ENCODE measurements around the gene RTTN. TPM values are rescaled to one million over a fixed set of nuclear protein-coding genes. Genes with fewer than 3 reads are reported as not detected.

The RTTN gene
- total RNA-seq, 1 experiment from 2014 or later: 18.2 TPM

DNA sequence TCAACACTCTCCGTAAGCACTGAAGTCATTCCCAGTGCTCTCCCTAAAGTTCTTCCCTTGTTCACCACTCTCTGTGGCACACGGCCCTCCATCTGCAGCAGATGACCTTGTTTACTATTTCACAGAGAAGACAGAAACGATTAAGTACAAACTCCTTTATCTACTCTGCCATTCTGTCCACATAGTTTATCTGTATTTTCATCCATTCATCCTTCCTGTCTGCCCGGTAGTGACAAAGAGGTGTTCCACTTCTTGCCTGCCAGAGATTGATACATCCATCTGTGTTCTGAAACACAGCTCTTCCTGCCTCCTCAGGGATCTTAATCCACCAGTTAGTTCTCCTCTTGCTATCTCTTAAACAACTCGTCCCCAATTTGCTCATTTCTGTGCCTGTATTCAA is 179.9 kb downstream of the RTTN start:
- no peak for DNase-seq (ENCODE audit: low read depth)

DNA sequence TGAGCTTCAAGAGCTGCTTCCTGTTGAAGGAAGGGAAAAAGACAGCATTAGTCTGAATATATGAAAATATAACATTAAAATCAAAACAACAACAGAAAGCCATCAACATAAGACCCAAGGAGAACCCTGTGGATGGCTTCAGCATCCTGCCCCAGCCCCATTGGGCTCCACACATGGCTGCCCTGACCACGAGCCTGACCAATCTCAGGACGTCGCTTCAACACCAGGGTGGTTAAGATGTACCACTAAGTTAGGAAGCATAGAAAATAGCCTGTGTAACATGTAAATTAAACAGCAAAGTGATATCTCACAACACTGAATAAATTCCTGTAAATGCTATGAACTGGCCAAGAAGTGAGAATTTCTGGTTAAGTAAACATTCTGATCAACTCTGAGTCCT is 180.7 kb downstream of the RTTN start:
- no peak for DNase-seq (ENCODE audit: low read depth)

DNA sequence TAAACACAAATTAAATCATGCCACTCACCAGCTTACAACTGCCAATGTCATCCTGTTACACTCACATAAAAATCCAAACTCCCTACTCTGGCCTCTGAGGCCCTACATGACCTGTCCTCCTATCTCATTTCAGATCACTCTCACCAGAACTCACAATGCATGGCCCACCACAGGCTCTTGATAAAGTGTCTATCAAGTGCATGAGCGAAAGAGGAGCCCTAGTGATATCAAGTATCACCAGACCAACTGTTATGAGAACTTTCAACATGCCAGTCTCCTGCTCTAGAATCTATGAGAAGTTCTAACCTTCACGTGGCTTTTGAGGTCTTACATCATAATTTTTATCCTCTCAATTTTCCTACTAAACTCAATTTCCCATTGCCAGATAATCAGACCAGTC is 181.4 kb downstream of the RTTN start:
- DNase-seq (ENCODE audit: low read depth): no peak

DNA sequence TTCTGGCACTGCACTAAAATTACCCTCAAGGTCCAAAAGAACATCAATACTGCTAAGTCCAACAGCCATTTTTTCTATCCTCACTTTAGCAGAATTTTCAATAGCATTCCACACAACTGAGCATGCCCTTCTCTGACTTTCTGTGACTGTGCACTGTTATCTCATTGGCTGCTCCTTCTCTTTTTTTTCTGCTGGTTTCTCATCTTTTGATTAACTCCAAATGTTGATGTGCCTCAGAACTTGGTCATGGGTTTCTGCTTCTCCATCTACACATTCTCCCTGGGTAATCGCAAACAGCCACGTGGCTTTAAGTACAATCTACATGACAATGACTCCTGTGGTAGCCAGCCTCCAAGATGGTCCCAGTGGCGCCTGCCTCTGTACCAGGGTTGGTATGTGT is 182.9 kb downstream of the RTTN start:
- no peak for DNase-seq (ENCODE audit: low read depth)

DNA sequence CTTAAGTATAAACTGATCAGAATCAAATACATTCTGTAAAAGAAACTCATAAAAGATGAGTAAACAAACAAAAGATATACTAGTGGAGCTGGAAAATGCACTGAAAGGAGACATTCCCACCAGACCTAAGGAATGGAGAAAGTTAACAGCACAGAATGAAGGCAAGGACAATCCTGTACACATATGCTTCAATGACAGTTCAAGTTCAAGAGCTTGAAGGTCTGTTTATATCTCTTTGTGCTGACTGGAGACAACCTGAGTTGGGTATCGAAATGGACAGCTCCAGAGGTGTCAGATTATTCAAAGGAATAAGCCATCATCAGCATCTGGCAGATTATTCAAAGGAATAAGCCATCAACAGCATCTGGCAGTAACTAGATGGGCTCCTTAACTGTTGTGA is 184.0 kb downstream of the RTTN start:
- no peak for DNase-seq (ENCODE audit: low read depth)

DNA sequence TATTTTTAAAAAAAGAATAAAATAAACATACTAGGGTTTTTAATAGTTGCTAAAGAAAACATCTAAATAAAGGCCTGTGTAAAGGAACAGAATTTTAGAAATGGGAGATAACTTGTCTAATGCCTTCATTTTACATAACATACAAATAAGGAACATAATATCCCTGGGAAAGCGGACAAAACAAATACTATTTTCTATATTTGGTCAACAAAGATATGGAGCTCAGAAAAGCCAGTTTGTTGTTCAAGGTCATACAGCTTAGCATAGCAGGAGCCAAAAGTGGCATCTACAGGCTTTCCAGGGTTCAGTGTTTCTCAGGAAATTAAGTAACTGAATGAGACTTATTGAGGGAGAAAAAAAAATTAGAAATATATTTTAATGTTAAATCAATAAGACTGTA is 184.4 kb downstream of the RTTN start:
- no peak for DNase-seq (ENCODE audit: low read depth)

DNA sequence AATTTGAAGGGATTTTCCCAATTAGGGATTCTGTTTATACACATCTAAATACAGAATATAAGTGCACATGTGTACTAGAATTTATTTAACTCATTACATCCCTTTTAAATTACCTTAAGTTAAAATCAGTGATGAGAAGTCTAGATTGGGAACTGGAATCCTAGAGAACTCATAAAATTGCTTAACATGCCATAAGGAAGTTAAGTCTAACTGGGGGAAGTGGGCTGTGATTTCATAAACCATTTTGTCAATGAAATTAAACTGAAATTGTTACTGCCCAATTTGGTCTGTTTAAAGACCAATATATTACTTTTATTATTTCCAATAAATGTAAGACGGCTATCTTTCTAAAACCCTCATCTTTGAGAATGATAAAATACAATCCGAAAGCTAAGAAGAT is 185.5 kb downstream of the RTTN start:
- DNase-seq (ENCODE audit: low read depth): no peak

DNA sequence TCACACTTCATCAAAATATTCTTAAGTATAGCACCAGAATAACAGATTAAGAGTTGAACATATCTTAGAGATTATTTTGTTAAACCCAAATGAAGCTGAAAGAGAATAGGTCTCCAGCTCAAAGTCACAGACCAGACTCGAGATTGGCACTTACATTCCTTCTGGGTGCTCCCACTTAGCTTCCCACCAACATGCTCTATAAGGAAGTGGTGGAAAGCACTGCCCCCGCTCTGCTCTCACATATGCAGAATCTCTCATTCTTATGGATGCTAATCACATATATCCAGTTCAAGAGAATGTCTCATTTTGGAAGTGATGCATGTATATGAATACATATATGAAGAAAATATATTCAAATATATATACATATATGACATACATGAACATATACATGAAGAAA is 186.4 kb downstream of the RTTN start:
- no peak for DNase-seq (ENCODE audit: low read depth)

DNA sequence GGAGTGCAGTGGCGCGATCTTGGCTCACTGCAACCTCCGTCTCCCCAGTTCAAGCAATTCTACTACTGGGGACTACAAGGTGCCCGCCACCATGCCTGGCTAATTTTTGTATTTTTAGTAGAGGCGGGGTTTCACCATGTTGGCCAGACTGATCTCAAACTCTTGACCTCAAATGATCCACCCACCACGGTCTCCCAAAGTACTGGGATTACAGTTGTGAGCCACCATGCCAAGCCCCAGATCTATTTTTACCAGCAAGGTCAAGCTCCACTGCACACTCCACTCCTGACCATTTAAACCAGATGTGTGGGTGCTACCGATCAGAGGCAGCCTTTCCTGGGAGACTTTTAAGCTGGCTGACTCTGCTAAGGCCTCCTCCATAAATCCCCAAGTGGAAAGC is 190.4 kb downstream of the RTTN start:
- no peak for DNase-seq (ENCODE audit: low read depth)

DNA sequence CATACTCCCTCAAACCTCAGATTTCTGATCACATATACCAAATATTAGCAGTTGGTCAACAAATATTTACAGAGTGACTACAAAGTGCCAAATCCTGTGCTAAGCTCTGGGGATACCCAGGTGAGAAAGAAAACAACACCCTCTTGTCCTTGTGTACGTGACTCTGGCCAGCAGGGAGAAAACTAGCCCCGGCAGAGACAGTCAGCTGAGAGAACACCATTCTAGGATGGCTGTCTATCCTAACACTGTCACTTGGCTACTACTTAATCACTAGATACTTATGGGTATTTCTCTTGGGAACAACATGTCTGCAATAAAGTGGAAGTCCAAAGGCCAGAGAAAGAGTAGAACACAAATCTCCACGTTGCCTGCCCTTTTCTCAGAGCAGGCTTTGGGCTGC is 199.9 kb downstream of the RTTN start:
- no peak for DNase-seq (ENCODE audit: low read depth)

DNA sequence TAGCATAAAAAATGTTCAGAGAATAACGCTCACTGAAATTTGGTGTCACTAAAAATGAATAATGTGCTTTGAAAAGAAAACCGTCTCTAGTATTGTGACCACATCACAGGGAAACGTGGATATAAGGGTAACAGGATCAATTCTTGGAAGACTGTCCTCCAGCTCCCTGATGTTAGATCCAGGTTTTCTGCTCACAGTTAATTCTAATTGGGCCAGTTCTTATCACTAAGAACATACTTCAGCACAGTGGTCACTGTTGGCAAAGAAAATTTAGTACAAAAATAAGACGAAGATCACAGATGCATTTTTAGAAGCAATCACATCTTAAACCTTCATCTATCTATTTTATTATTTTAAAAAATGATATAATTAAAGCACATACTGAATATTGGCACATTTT is 200.8 kb downstream of the RTTN start:
- no peak for DNase-seq (ENCODE audit: low read depth)

DNA sequence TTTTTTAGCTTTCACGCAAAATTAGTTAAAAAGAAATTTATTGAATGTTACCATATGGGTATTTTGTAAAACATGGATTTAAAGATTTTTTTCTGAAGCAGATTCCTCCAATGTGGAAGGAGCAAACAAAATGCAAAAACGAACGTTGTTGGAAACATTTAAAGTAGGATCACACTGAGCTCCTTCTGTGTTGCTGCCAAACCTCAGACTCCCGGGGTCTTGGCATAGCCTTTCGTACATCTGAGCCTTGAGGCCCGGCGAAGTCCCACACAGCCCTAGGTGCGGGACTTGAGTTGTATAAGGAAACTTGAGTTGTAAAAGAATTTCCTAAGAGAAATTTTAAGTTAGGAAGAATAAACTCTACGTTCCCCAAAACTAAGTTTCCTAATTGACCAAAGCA is 205.8 kb downstream of the RTTN start:
- no peak for DNase-seq (ENCODE audit: low read depth)

DNA sequence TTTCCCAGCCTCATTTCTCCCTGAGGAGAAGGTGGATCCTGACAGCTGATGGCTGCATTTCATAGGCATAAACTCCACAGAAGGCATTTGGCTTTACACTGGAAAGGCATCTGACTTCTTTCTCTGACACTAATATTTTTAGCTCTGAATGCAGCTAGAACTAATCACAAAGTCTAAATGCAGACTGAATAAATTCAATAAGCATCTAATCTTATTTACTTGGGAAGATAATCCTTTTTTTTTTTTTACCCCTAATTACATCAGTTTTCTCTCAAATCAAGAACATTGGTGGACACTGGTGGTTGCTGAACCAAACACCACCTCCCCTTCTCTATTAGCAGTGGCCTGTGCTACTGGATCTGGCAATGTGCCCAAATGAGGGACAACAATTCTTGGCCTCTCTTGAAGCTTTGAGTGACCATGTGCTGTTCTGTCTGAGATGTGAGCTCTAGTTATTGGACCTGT is 206.9 kb downstream of the RTTN start:
- no peak for DNase-seq (ENCODE audit: low read depth)

DNA sequence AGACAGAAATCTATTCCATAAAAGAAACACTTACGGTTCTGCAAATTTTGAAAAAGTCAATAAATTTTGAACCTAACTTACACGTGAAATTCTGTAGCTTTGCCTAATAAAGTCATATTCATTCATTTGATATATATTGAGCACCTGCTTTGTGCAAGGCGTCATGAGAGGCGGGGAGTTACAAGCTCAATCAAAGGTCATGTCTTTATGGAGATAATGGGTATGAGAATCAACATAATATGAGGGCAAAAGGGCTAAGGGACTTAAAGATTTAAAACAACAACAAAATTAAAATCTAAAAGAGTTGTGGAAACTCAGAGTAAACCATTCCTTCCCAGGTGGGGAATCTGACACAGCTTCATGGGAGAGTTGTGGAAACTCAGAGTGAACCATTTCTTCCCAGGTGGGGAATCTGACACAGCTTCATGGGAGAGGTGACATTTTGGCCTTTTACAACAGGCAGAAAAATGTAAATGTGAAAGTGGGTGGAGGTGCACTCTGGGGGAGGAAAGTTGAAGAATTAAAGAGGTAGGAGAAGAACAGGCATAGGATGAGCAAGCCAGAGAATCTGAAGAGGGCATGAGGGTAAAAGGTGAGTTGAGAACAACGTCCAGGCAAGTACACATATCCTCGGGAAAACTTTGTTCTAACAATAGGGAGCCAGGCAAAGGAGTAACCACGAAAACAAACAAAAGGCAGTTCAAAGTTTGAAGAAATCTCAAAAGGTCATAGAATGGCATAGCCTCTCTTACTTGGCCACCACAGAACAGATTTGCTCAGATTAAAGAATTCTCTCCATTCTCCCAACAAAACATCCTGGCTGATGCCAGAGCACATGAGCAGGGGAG is 208.3 kb downstream of the RTTN start:
- DNase-seq (ENCODE audit: low read depth): peak; percentile 32

DNA sequence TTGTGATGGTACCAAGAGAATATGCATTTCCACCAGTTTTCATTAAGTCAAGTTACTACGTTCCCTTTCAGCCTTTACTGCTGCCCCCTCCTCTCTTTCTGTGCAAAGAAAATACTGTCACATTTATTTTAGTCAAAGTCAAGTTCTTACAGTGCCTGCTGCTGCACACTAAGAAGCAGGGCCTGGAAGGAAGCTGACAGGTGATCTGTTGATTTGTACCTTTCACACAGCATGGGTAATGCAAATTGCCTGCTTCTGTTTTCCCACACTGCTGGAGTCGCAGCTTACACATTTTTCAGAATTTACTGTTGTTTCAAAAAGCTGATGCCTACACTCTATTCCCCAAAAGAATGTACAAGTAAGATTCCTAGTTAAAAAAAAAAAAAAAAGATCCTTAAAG is 209.1 kb downstream of the RTTN start:
- no peak for DNase-seq (ENCODE audit: low read depth)

DNA sequence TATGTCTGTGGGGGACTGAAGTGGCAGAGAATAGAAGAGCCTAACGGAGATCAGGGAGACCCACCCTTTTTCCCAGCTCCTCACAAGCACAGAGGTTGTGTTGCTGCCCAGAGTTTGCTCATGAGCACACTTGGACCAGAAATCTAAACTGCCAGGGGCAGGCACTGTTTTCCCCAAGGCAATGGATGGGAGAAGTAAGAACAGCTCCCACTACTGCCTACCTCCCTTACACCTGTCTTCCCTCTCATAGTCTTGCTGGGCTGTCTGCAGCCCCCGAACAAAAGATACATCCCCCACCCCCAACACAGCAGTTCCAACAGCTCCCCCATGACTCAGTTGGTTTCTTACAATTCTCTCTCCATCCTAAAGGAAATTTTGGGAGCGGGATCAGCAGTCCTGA is 209.7 kb downstream of the RTTN start:
- DNase-seq (ENCODE audit: low read depth): no peak

DNA sequence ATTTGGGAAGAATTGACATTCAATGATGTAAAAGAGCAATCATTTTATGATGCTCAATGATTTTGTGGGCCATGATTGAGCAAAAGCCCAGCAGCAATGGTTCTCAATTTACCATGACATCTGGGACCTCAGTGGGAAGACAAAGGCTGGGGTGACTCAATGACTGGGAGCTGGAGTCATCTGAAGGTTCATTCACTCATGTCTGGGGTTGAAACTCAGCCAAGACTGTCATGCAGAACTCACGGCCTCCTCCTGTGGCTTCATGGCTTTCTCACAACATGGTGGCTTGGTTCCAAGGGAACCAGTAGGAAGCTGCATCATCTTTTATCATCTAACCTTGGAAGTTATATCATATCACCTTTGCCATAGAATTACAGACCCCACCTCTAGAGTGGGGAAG is 212.7 kb downstream of the RTTN start:
- peak; percentile 89 for DNase-seq (ENCODE audit: low read depth)

DNA sequence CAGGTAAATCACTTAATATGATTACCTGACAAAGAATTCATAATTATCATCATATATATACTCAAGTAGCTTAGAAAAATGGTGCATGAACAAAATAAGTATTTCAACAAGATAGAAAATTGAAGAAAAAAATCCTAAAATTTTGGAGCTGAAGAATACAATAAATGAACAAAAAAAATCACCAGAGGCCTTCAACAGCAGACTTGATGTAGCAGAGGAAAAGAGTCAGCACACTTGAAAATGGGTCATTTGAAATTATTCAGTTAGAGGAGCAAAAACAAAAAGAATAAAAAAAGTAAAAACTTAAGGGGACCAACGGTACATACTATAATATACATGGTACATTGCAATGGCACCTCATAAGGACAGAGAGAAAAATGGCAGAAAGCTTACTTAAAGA is 217.6 kb downstream of the RTTN start:
- DNase-seq (ENCODE audit: low read depth): no peak

DNA sequence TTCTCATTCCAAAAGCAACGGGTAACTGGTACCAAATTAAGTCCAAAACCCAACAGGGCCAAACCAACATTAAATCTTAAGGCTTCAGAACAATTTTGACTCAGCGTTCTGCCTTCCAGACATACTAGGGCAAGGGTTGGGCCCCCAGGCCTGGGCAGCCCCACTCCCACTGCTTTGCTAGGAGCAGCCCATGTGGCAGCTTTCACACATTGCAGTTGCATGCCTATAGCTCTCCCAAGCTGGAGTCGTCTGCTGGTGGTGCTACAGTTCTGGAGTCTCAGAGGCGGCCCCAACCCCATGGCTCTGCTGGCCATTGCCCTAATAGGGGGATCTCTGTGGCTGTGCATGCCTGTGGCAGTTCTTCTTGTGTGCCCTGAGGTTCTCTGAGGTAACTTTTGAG is 220.2 kb downstream of the RTTN start:
- DNase-seq (ENCODE audit: low read depth): no peak

DNA sequence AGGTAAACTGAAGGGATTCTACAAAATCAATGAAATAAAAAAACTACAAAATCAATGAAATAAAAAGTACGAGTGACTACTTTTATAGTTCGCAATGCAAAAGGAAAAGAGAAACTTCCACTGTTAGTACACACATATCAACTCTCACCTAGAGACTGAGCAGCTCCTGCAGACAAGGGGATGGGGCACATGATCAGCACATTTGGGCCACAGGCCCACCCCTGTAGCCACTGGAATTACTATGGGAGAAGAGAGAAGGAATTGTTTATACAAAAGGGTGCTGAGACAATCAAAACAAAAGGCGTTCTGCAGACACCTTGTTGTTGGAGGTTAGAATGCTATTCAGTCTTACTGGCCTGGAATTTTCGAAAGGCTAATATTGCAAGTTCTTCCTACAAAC is 223.1 kb downstream of the RTTN start:
- no peak for DNase-seq (ENCODE audit: low read depth)

DNA sequence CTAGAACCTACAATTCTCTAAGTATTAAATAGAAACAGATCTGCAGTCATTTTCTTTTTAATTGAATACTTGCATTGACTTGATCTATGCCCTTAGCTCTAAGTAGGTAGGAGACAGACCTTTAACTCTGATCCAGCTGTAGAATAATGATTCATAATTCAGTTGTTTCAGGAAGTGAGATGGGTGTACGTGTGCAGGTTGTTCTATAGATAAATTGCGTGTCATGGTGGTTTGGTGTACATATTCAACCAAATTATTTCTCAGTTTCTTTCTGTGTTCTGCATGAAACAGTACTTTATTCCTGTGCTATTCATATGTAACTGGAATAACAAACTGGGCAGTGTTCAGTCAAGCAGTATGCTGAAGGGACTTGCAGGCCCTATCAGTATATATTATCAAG is 223.5 kb downstream of the RTTN start:
- DNase-seq (ENCODE audit: low read depth): no peak

DNA sequence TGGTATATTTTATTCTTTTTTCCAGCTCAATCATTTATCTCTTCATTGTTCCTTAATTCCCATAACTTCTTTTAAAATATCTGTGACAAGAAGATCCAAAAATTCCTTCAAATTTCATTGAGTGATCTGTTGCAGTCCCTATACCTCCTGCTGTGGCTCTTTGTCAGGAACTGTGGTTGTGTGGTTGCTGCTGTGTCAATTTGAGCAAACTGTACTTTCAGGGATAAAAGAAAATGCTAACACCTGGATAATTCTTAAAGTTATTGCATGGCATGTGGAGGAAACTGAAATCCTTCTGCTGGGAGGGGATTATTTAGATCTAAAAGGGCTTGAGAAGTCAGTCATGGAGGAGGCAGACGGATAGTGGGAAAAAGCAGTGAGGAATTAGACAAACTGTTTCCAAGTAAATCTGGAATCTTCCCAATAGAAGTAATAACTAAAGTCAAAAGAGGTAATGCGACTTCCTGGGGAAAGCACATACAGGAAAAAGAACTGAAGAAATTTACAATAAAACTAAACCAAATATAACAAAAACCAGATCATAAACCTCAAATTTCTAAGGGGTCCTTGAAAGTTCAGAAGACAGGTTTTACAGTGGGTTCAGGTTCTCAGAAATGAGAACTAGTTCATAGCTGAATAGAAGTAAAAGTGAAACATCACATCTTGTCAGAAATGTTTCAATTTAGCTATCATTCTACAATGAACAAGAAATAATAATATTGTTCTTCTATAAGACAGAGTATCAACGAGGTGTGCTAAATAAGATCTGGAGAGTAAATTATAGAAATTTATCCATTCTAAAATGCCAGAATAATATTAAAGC is 224.3 kb downstream of the RTTN start:
- DNase-seq (ENCODE audit: low read depth): no peak

DNA sequence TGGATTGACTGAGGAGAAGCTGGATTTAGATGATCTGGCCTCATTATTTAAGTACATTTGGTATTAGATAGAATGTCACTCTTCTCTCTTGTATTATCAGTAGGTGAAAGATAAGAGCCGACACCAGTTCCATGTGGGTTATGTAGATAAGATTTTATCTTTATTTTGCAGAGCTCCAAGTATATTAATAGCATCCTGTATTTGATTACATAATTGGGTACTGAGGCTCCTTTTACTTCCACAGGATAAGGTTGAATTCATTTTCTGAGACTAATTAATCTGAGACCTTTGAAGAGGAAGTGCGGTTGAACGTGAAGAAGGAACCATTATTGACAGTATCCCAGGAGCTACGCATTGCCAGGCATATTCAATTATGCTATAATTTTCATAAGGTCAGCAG is 225.0 kb downstream of the RTTN start:
- no peak for DNase-seq (ENCODE audit: low read depth)

Measured in M059J (cell line).